HepG2 (cell line): ENCODE measurements around the gene SLC22A31. TPM values are rescaled to one million over a fixed set of nuclear protein-coding genes. Genes with fewer than 3 reads are reported as not detected.

Source experiments
- AGO1 ChIP-seq: fragments of 200-400 bp; formaldehyde crosslinking; IDR thresholded peaks from 2 replicates; pipeline ENCODE4 v1.6.1; 2017; ENCODE audit warnings: mild to moderate bottlenecking, low read depth, low read length, moderate library complexity; ENCODE audit not compliant: poor library complexity, severe bottlenecking
- ARNT2 ChIP-seq: sonication (generic); formaldehyde crosslinking; IDR thresholded peaks from 2 replicates; pipeline ENCODE4 v1.8.0; 2022; ENCODE audit warnings: mild to moderate bottlenecking, low read depth, missing genetic modification reagents, moderate library complexity
- ASH2L ChIP-seq: fragments of 300-600, 200-600 bp; sonication (generic); IDR thresholded peaks from 2 replicates; pipeline ENCODE4 v1.7.0; 2017; ENCODE audit warnings: low read depth, mild to moderate bottlenecking, moderate library complexity, mixed read lengths, low read length; ENCODE audit not compliant: insufficient read length
- ATF1 ChIP-seq: IDR thresholded peaks from 2 replicates; pipeline ENCODE4 v1.6.1; 2016; ENCODE audit warnings: mild to moderate bottlenecking, control low read depth
- BCL3 ChIP-seq: sonication (generic); formaldehyde crosslinking; IDR thresholded peaks from 2 replicates; pipeline ENCODE4 v1.5.1; 2020; ENCODE audit warnings: mild to moderate bottlenecking, missing genetic modification reagents, moderate library complexity
- DMAP1 ChIP-seq: IDR thresholded peaks from 2 replicates; pipeline ENCODE4 v1.6.1; 2016
- FOXJ3 ChIP-seq: sonication (generic); formaldehyde crosslinking; IDR thresholded peaks from 2 replicates; pipeline ENCODE4 v1.4.0; 2020; ENCODE audit warnings: missing genetic modification reagents, mild to moderate bottlenecking, borderline replicate concordance
- JUND ChIP-seq: sonication (generic); formaldehyde crosslinking; IDR thresholded peaks from 2 replicates; pipeline ENCODE4 v1.8.0; 2022; ENCODE audit warnings: mild to moderate bottlenecking, missing genetic modification reagents
- KAT2B ChIP-seq: fragments of 150-350 bp; IDR thresholded peaks from 2 replicates; pipeline ENCODE4 v1.6.1; 2014; ENCODE audit warnings: low read depth, low read length, borderline replicate concordance
- MBNL3 ChIP-seq: fragments of 250-450 bp; sonication (Bioruptor Pico); conservative IDR thresholded peaks from 2 replicates; pipeline ENCODE4 v1.8.0; 2022; ENCODE audit warnings: mild to moderate bottlenecking, inconsistent platforms
- MIXL1 ChIP-seq: IDR thresholded peaks from 2 replicates; pipeline ENCODE4 v1.6.1; 2016
- PRMT3 ChIP-seq: sonication (generic); formaldehyde crosslinking; IDR thresholded peaks from 2 replicates; pipeline ENCODE4 v1.8.1; 2022; ENCODE audit warnings: low read depth, mild to moderate bottlenecking, moderate library complexity, missing genetic modification reagents, borderline replicate concordance
- PTBP1 ChIP-seq: fragments of 200-400 bp; formaldehyde crosslinking; IDR thresholded peaks from 2 replicates; pipeline ENCODE4 v1.6.1; 2018; ENCODE audit warnings: low read length, low read depth; ENCODE audit not compliant: poor library complexity, severe bottlenecking
- SNAI1 ChIP-seq: sonication (generic); formaldehyde crosslinking; IDR thresholded peaks from 2 replicates; pipeline ENCODE4 v1.5.0; 2020; ENCODE audit warnings: mild to moderate bottlenecking, missing genetic modification reagents, borderline replicate concordance
- SOX5 ChIP-seq: IDR thresholded peaks from 2 replicates; pipeline ENCODE4 v1.6.1; 2016; ENCODE audit warnings: borderline replicate concordance
- ZBTB7A ChIP-seq: sonication (generic); formaldehyde crosslinking; IDR thresholded peaks from 2 replicates; pipeline ENCODE4 v1.8.0; 2022; ENCODE audit warnings: mild to moderate bottlenecking, missing genetic modification reagents
- ZGPAT ChIP-seq: IDR thresholded peaks from 2 replicates; pipeline ENCODE4 v1.6.1; 2016; ENCODE audit warnings: mild to moderate bottlenecking
- ZNF556 ChIP-seq: sonication (generic); formaldehyde crosslinking; IDR thresholded peaks from 2 replicates; pipeline ENCODE4 v1.4.0; 2020; ENCODE audit warnings: mild to moderate bottlenecking, missing genetic modification reagents, borderline replicate concordance
- ZNF878 ChIP-seq: sonication (generic); formaldehyde crosslinking; IDR thresholded peaks from 2 replicates; pipeline ENCODE4 v1.8.1; 2023; ENCODE audit warnings: mild to moderate bottlenecking, missing genetic modification reagents, moderate library complexity
- polyA plus RNA-seq, 8 experiments: library from polyadenylated mRNA; depleted of rRNA in 3 of 8; stranded (reverse) in 7 of 8; unstranded in 1 of 8; fragments of >200 nt; fragmentation: Illumina TruSeq in 4 of 8; extraction: Trizol in 4 of 8; gene quantifications; 2 replicates each; pipeline versions ENCODE4 v1.2.1 to v1.2.3, GENCODE V29; 2011 to 2016; ENCODE audit warnings: low read depth in 4 of 8, missing spikeins in 1 of 8, mixed read lengths in 1 of 8; ENCODE audit not compliant: insufficient read depth in 1 of 8
- total RNA-seq, 5 experiments: library from RNA; depleted of rRNA; stranded (reverse); fragments of >200 nt; fragmentation: Illumina TruSeq; extraction: Trizol; gene quantifications; 2 replicates each; pipeline ENCODE4 v1.2.3, GENCODE V29; 2016; ENCODE audit warnings: low read depth in 1 of 5
- TF ChIP-seq, protein P1 (sequence below): sonication (generic); formaldehyde crosslinking; IDR thresholded peaks from 2 replicates; pipeline ENCODE4 v1.4.0; 2020; ENCODE audit warnings: mild to moderate bottlenecking, missing genetic modification reagents, borderline replicate concordance
- TF ChIP-seq, protein P2 (sequence below): fragments of 450-650 bp; IDR thresholded peaks from 2 replicates; pipeline ENCODE4 v1.6.1; 2016
- TF ChIP-seq, protein P3 (sequence below): sonication (generic); formaldehyde crosslinking; IDR thresholded peaks from 2 replicates; pipeline ENCODE4 v1.8.0; 2022; ENCODE audit warnings: mild to moderate bottlenecking, missing genetic modification reagents

SLC22A31 gene
- total and polyA plus RNA-seq, 2 of the 13 experiments (the other 11 are each of a cell fraction or from before 2014, with no cell fraction given), result 67.3 to 83.3 TPM

DNA sequence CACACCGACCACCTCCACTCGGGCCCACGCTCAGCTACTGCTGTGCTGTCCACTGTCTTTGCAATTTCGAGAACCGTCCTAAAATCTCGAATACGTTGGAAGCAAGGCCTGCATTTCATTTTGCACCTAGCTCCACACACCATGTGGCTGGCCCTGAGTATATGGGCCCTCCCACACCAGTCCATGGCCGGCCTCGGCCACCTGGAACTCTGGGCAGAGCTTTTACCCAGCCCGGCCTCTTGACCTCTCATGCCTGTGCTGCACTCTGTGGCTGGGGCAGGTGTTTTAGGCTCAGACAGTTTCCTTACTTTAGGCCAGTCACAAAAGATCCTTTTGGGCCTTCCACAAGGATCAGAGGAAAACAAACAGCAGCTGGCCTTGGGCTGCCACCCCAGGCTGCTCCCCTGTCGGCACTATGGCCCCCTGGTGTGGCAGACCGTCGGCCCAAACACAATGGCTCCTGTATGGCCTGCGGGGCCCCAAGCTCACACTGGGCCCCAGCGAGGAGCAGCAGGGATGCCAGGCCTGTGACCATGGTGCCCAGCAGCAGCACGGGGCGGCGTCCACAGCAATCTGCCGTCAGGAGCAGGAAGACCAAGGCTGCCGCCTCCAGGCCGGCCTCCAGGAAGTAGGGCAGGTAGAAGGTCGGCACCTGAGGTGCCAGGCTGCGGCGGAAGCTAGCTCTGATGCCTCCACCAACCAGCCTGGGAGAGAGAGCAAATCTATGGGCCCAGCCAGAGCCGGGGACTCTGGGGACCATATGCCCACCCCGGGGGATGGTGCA, 2.5 kb downstream of the SLC22A31 start (continued):
- TF ChIP-seq ZNF556 (CRISPR knock-in tag) (no peak), ZGPAT (CRISPR knock-in tag) (peak; percentile 91), MIXL1 (CRISPR knock-in tag) (0 out of 2 replicates have a peak, but pooled peaks have one; percentile 55), ZBTB7A (CRISPR knock-in tag) (peak; percentile 47; the same call in 1 of the 2 replicates), BCL3 (CRISPR knock-in tag) (no peak), SOX5 (peak; percentile 98), PTBP1 (peak; percentile 36), MBNL3 (no peak), ASH2L (peak; percentile 70), DMAP1 (CRISPR knock-in tag) (peak; percentile 51; the same call in 1 of the 2 replicates), KAT2B (no peak), JUND (CRISPR knock-in tag) (peak; percentile 77; the same call in 1 of the 2 replicates), ARNT2 (CRISPR knock-in tag) (peak; percentile 74), FOXJ3 (CRISPR knock-in tag) (peak; percentile 94; the same call in 1 of the 2 replicates), ATF1 (CRISPR knock-in tag) (no peak), ZNF878 (CRISPR knock-in tag) (peak; percentile 72; the same call in 1 of the 2 replicates), SNAI1 (CRISPR knock-in tag) (peak; percentile 97; the same call in 1 of the 2 replicates), AGO1 (peak; percentile 17), PRMT3 (CRISPR knock-in tag) (0 out of 2 replicates have a peak, but pooled peaks have one; percentile 47)
- TF ChIP-seq, protein P1, sequence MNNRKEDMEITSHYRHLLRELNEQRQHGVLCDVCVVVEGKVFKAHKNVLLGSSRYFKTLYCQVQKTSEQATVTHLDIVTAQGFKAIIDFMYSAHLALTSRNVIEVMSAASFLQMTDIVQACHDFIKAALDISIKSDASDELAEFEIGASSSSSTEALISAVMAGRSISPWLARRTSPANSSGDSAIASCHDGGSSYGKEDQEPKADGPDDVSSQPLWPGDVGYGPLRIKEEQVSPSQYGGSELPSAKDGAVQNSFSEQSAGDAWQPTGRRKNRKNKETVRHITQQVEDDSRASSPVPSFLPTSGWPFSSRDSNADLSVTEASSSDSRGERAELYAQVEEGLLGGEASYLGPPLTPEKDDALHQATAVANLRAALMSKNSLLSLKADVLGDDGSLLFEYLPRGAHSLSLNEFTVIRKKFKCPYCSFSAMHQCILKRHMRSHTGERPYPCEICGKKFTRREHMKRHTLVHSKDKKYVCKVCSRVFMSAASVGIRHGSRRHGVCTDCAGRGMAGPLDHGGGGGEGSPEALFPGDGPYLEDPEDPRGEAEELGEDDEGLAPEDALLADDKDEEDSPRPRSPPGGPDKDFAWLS (CRISPR knock-in tag), result 0 out of 2 replicates have a peak, but pooled peaks have one; percentile 63
- TF ChIP-seq, protein P2, sequence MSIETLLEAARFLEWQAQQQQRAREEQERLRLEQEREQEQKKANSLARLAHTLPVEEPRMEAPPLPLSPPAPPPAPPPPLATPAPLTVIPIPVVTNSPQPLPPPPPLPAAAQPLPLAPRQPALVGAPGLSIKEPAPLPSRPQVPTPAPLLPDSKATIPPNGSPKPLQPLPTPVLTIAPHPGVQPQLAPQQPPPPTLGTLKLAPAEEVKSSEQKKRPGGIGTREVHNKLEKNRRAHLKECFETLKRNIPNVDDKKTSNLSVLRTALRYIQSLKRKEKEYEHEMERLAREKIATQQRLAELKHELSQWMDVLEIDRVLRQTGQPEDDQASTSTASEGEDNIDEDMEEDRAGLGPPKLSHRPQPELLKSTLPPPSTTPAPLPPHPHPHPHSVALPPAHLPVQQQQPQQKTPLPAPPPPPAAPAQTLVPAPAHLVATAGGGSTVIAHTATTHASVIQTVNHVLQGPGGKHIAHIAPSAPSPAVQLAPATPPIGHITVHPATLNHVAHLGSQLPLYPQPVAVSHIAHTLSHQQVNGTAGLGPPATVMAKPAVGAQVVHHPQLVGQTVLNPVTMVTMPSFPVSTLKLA, result no peak
- TF ChIP-seq, protein P3, sequence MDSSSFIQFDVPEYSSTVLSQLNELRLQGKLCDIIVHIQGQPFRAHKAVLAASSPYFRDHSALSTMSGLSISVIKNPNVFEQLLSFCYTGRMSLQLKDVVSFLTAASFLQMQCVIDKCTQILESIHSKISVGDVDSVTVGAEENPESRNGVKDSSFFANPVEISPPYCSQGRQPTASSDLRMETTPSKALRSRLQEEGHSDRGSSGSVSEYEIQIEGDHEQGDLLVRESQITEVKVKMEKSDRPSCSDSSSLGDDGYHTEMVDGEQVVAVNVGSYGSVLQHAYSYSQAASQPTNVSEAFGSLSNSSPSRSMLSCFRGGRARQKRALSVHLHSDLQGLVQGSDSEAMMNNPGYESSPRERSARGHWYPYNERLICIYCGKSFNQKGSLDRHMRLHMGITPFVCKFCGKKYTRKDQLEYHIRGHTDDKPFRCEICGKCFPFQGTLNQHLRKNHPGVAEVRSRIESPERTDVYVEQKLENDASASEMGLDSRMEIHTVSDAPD (CRISPR knock-in tag), result peak; percentile 99
